H9 (cell line): ENCODE measurements around the gene ZBTB48. TPM values are rescaled to one million over a fixed set of nuclear protein-coding genes. Genes with fewer than 3 reads are reported as not detected.

Experiments
- DNase-seq: peaks from one replicate; pipeline ENCODE4 v3.0.0-alpha.2; 2017
- H2AFZ ChIP-seq: one replicate; pipeline ENCODE4 v1.6.1; 2013; ENCODE audit warnings: mild to moderate bottlenecking, low read length, control low read depth, moderate library complexity
- H2AK5ac ChIP-seq: 2 replicates; pipeline ENCODE4 v1.6.1; 2013; ENCODE audit warnings: low read length, control low read depth, mixed read lengths; ENCODE audit not compliant: insufficient read length
- H2BK120ac ChIP-seq: one replicate; pipeline ENCODE4 v1.6.1; 2013; ENCODE audit warnings: low read depth, mild to moderate bottlenecking, low read length, control low read depth, inconsistent platforms; ENCODE audit not compliant: poor library complexity, severe bottlenecking
- H2BK12ac ChIP-seq: 2 replicates; pipeline ENCODE4 v1.6.1; 2013; ENCODE audit warnings: low read length, control low read depth, mixed read lengths, low read depth; ENCODE audit not compliant: insufficient read length
- H2BK15ac ChIP-seq: 2 replicates; pipeline ENCODE4 v1.6.1; 2013; ENCODE audit warnings: low read depth, low read length, control low read depth
- H2BK20ac ChIP-seq: one replicate; pipeline ENCODE4 v1.6.1; 2013; ENCODE audit warnings: low read depth, mild to moderate bottlenecking, low read length, control low read depth, inconsistent platforms; ENCODE audit not compliant: poor library complexity, severe bottlenecking
- H2BK5ac ChIP-seq: 2 replicates; pipeline ENCODE4 v1.6.1; 2013; ENCODE audit warnings: low read length, control low read depth, mixed read lengths; ENCODE audit not compliant: insufficient read length
- H3K14ac ChIP-seq: 2 replicates; pipeline ENCODE4 v1.6.1; 2013; ENCODE audit warnings: low read length, control low read depth; ENCODE audit not compliant: insufficient read depth
- H3K18ac ChIP-seq: 2 replicates; pipeline ENCODE4 v1.6.1; 2013; ENCODE audit warnings: low read depth, mild to moderate bottlenecking, mixed read lengths, low read length, control low read depth; ENCODE audit not compliant: insufficient read length
- H3K23ac ChIP-seq: 2 replicates; pipeline ENCODE4 v1.6.1; 2013; ENCODE audit warnings: low read length, control low read depth, mixed read lengths, low read depth; ENCODE audit not compliant: insufficient read length
- H3K23me2 ChIP-seq: 2 replicates; pipeline ENCODE4 v1.6.1; 2013; ENCODE audit warnings: low read depth, mild to moderate bottlenecking, mixed read lengths, low read length, control low read depth; ENCODE audit not compliant: insufficient read length, poor library complexity, severe bottlenecking
- H3K27ac ChIP-seq: 2 replicates; pipeline ENCODE4 v1.5.1; 2013; ENCODE audit warnings: low read length, control low read depth, mixed read lengths, low read depth; ENCODE audit not compliant: insufficient read length
- H3K27me3 ChIP-seq: 2 replicates; pipeline ENCODE4 v1.6.1; 2013; ENCODE audit warnings: low read length, control low read depth, inconsistent platforms; ENCODE audit not compliant: insufficient read depth
- H3K4ac ChIP-seq: 2 replicates; pipeline ENCODE4 v1.6.1; 2013; ENCODE audit warnings: low read depth, mild to moderate bottlenecking, control low read depth, inconsistent platforms, low read length, moderate library complexity
- H3K4me1 ChIP-seq: 2 replicates; pipeline ENCODE4 v1.6.1; 2013; ENCODE audit warnings: low read length, control low read depth, inconsistent platforms; ENCODE audit not compliant: insufficient read depth
- H3K4me2 ChIP-seq: 2 replicates; pipeline ENCODE4 v1.6.1; 2013; ENCODE audit warnings: low read length, control low read depth, mixed read lengths; ENCODE audit not compliant: insufficient read length, insufficient read depth
- H3K56ac ChIP-seq: 2 replicates; pipeline ENCODE4 v1.6.1; 2013; ENCODE audit warnings: low read depth, mild to moderate bottlenecking, mixed read lengths, low read length, control low read depth; ENCODE audit not compliant: insufficient read length
- H3K79me1 ChIP-seq: 2 replicates; pipeline ENCODE4 v1.6.1; 2013; ENCODE audit warnings: low read depth, mild to moderate bottlenecking, moderate library complexity, low read length, control low read depth, inconsistent platforms; ENCODE audit not compliant: insufficient read depth, poor library complexity, severe bottlenecking
- H3K79me2 ChIP-seq: 2 replicates; pipeline ENCODE4 v1.6.1; 2013; ENCODE audit warnings: low read length, control low read depth, inconsistent platforms; ENCODE audit not compliant: insufficient read depth
- H3K9ac ChIP-seq: 2 replicates; pipeline ENCODE4 v1.6.1; 2013; ENCODE audit warnings: low read length, control low read depth, mixed read lengths; ENCODE audit not compliant: insufficient read length; ENCODE audit errors: extremely low read depth
- H3K9me3 ChIP-seq: one replicate; pipeline ENCODE4 v1.6.1; 2013; ENCODE audit warnings: low read depth, low read length, inconsistent platforms; ENCODE audit not compliant: control insufficient read depth
- H3T11ph ChIP-seq: one replicate; pipeline ENCODE4 v1.6.1; 2013; ENCODE audit warnings: mild to moderate bottlenecking, low read length, control low read depth, inconsistent platforms
- H4K20me1 ChIP-seq: one replicate; pipeline ENCODE4 v1.6.1; 2013; ENCODE audit not compliant: control insufficient read depth, insufficient read length, insufficient read depth
- H4K5ac ChIP-seq: 2 replicates; pipeline ENCODE4 v1.6.1; 2013; ENCODE audit warnings: low read depth, mild to moderate bottlenecking, mixed read lengths, low read length, control low read depth; ENCODE audit not compliant: insufficient read length
- H4K8ac ChIP-seq: replicated peaks from 2 replicates; pipeline ENCODE4 v1.6.1; 2013; ENCODE audit warnings: low read length, control low read depth, mixed read lengths, low read depth; ENCODE audit not compliant: insufficient read length
- H4K91ac ChIP-seq: 2 replicates; pipeline ENCODE4 v1.6.1; 2013; ENCODE audit warnings: low read depth, mild to moderate bottlenecking, moderate library complexity, mixed read lengths, low read length, control low read depth; ENCODE audit not compliant: insufficient read length
- H3K27ac Mint-ChIP-seq, 3 experiments: 2 replicates in 2 of 3; 3 replicates in 1 of 3; pipeline ENCODE4 v1.8.0; 2020 to 2021; ENCODE audit warnings: mixed read lengths in 3 of 3, mild to moderate bottlenecking in 1 of 3, moderate library complexity in 1 of 3
- H3K27me3 Mint-ChIP-seq: 2 replicates; pipeline ENCODE4 v1.8.0; 2021; ENCODE audit warnings: low read depth, mild to moderate bottlenecking, moderate library complexity, mixed read lengths
- H3K36me3 Mint-ChIP-seq, 3 experiments: 2 replicates in 2 of 3; 3 replicates in 1 of 3; pipeline ENCODE4 v1.8.0; 2020 to 2021; ENCODE audit warnings: low read depth in 3 of 3, mixed read lengths in 3 of 3; ENCODE audit not compliant: insufficient read depth in 1 of 3
- H3K4me1 Mint-ChIP-seq, 2 experiments: 2 replicates each; pipeline ENCODE4 v1.8.0; 2020; ENCODE audit warnings: mixed read lengths in 2 of 2
- H3K4me3 Mint-ChIP-seq, 2 experiments: 2 replicates in 1 of 2; 3 replicates in 1 of 2; pipeline ENCODE4 v1.8.0; 2020 to 2021; ENCODE audit warnings: mild to moderate bottlenecking in 2 of 2, mixed read lengths in 2 of 2, moderate library complexity in 1 of 2
- H3K9me3 Mint-ChIP-seq, 2 experiments: 2 replicates in 1 of 2; 3 replicates in 1 of 2; pipeline ENCODE4 v1.8.0; 2020; ENCODE audit warnings: mild to moderate bottlenecking in 2 of 2, mixed read lengths in 2 of 2, moderate library complexity in 1 of 2
- CTCF ChIP-seq: fragments of 200-600 bp; sonication (generic); conservative IDR thresholded peaks from 3 replicates; pipeline ENCODE4 v1.8.0; 2021; ENCODE audit warnings: antibody characterized with exemption, mild to moderate bottlenecking
- WGBS: extraction: QIAGEN DNeasy Blood & Tissue Kit; methylation state at CpG from one replicate; pipeline ENCODE4 v1.1.7; 2013; ENCODE audit warnings: missing lambda C conversion rate, low lambda C conversion rate, mixed read lengths; ENCODE audit not compliant: insufficient read length; ENCODE audit errors: extremely low coverage; 5-methylcytosine and 5-hydroxymethylcytosine counted together
- total RNA-seq: library from RNA; stranded (reverse); gene quantifications from 2 replicates; pipeline ENCODE4 v1.2.1, GENCODE V29; 2021

The ZBTB48 gene
- total RNA-seq, 1 experiment from 2014 or later = 33.2 TPM

GRCh38 chr1:6596351-6596750 is 16.6 kb downstream of the ZBTB48 start:
- H3K36me3 Mint-ChIP-seq = peaks cover 23 to 73% (median 52%) of the 10 kb centered on the region in 3 experiments
- no peak overlapping the region for H2BK15ac ChIP-seq
- H3K9me3 ChIP-seq = no peaks in the 10 kb centered on the region
- peaks cover 16 to 18% of the 10 kb centered on the region in 2 experiments for H3K4me1 Mint-ChIP-seq
- no peak overlapping the region for H4K5ac ChIP-seq
- no peaks in the 10 kb centered on the region for H3K79me1 ChIP-seq
- H3K27me3 ChIP-seq = no peaks in the 10 kb centered on the region
- H3K9me3 Mint-ChIP-seq = no peaks in the 10 kb centered on the region
- peaks cover 7% of the 10 kb centered on the region for H3K23me2 ChIP-seq
- no peak overlapping the region for H2BK5ac ChIP-seq
- no peak overlapping the region for H4K8ac ChIP-seq
- no peak overlapping the region for H3K14ac ChIP-seq
- H3K56ac ChIP-seq = no peak overlapping the region
- H2AFZ ChIP-seq = no peak overlapping the region
- peak overlapping the region in 1 of 3 experiments; percentile 72; a peak in 2 of 7 replicates for H3K27ac Mint-ChIP-seq
- H2AK5ac ChIP-seq = no peak overlapping the region
- DNase-seq = no peak
- H2BK120ac ChIP-seq = no peak overlapping the region
- peaks cover 2% of the 10 kb centered on the region for H4K20me1 ChIP-seq
- no peak overlapping the region for H3K27ac ChIP-seq
- H3K9ac ChIP-seq = no peak overlapping the region
- no peak overlapping the region for H4K91ac ChIP-seq
- no peak overlapping the region for H2BK20ac ChIP-seq
- no peak overlapping the region for H3K4me2 ChIP-seq
- H3K4ac ChIP-seq = no peak overlapping the region
- H3T11ph ChIP-seq = no peak overlapping the region
- H3K27me3 Mint-ChIP-seq = no peaks in the 10 kb centered on the region
- H2BK12ac ChIP-seq = no peak overlapping the region
- H3K4me3 Mint-ChIP-seq = no peak overlapping the region
- no peak overlapping the region for H3K23ac ChIP-seq
- TF ChIP-seq CTCF = no peak
- H3K18ac ChIP-seq = no peak overlapping the region
- H3K79me2 ChIP-seq = peaks cover 13% of the 10 kb centered on the region; the same call in 1 of the 2 replicates
- H3K4me1 ChIP-seq = no peaks in the 10 kb centered on the region
- WGBS = no CpG with 5 or more reads among the region's 7 CpGs
